Measurements from ENCODE around the gene PSMC3IP.

The PSMC3IP gene

GRCh38 chr17:42607769-42608168, 30.2 kb upstream of the PSMC3IP start:
- Histone ChIP-seq H3K36me3 (replicated peaks in 1 of 2; ENCODE audit: control insufficient read depth in 2 of 2, insufficient read depth in 2 of 2, low read length in 2 of 2) (peaks cover 10 to 31% of the 10 kb centered on the region in 2 donors), H2AK5ac (ENCODE audit: low read depth, low read length) (no peak overlapping the region), H3K4ac (ENCODE audit: low read length) (no peak overlapping the region), H3K27me3 (ENCODE audit: control insufficient read depth in 3 of 3, insufficient read depth in 3 of 3, low read depth in 1 of 3, low read length in 3 of 3) (no peaks in the 10 kb centered on the region), H3K9ac (ENCODE audit: low read depth, low read length, poor library complexity) (no peak overlapping the region), H3K18ac (ENCODE audit: low read length) (no peak overlapping the region), H3K27ac (replicated peaks; ENCODE audit: low read length) (no peak overlapping the region), H2AFZ (ENCODE audit: low read length) (no peak overlapping the region), H4K8ac (ENCODE audit: low read depth, low read length) (no peak overlapping the region), H3K4me2 (ENCODE audit: insufficient read depth, low read length, poor library complexity, severe bottlenecking) (no peak overlapping the region), H2BK120ac (ENCODE audit: low read depth, low read length) (no peak overlapping the region), H2BK12ac (ENCODE audit: low read length) (no peak overlapping the region), H4K91ac (ENCODE audit: low read depth, low read length, poor library complexity) (no peak overlapping the region), H3K23ac (ENCODE audit: low read depth, low read length, poor library complexity) (no peak overlapping the region), H3K9me3 (replicated peaks in 1 of 2; ENCODE audit: control insufficient read depth in 2 of 2, insufficient read depth in 1 of 2, low read depth in 1 of 2, low read length in 2 of 2) (no peaks in the 10 kb centered on the region), H3K79me1 (ENCODE audit: low read depth, low read length) (peaks cover 10% of the 10 kb centered on the region), H3K4me3 (ENCODE audit: low read length in 2 of 2) (peak overlapping the region in 1 of 2 donors; percentile 98), H3K4me1 (ENCODE audit: control insufficient read depth in 2 of 2, insufficient read depth in 1 of 2, low read depth in 1 of 2, low read length in 2 of 2) (peaks cover 7 to 11% of the 10 kb centered on the region in 2 donors), H2BK15ac (ENCODE audit: low read length) (no peak overlapping the region), H2BK5ac (ENCODE audit: low read length) (no peak overlapping the region), H3K14ac (ENCODE audit: low read length) (no peak overlapping the region)
- no peak for DNase-seq (ENCODE audit: low spot score)
- WGBS, 2 donors (ENCODE audit: extremely low coverage in 2 of 2, insufficient read length in 2 of 2, insufficient replicate concordance in 1 of 2), result no CpG with 5 or more reads among the region's 3 CpGs

GRCh38 chr17:42603318-42603717, 25.8 kb upstream of the PSMC3IP start:
- no peak for DNase-seq (ENCODE audit: low spot score)
- no peak overlapping the region for H2BK120ac ChIP-seq (ENCODE audit: low read depth, low read length)
- H3K23ac ChIP-seq (ENCODE audit: low read depth, low read length, poor library complexity), result no peak overlapping the region
- H2BK5ac ChIP-seq (ENCODE audit: low read length), result no peak overlapping the region
- H3K4ac ChIP-seq (ENCODE audit: low read length), result no peak overlapping the region
- H3K9ac ChIP-seq (ENCODE audit: low read depth, low read length, poor library complexity), result no peak overlapping the region
- H3K4me1 ChIP-seq (ENCODE audit: control insufficient read depth in 2 of 2, insufficient read depth in 1 of 2, low read depth in 1 of 2, low read length in 2 of 2), result peaks cover 3 to 6% of the 10 kb centered on the region in 2 donors
- H2BK15ac ChIP-seq (ENCODE audit: low read length), result no peak overlapping the region
- no peaks in the 10 kb centered on the region for H3K9me3 ChIP-seq (replicated peaks in 1 of 2; ENCODE audit: control insufficient read depth in 2 of 2, insufficient read depth in 1 of 2, low read depth in 1 of 2, low read length in 2 of 2)
- H3K4me2 ChIP-seq (ENCODE audit: insufficient read depth, low read length, poor library complexity, severe bottlenecking), result no peak overlapping the region
- H2AFZ ChIP-seq (ENCODE audit: low read length), result no peak overlapping the region
- no CpG with 5 or more reads among the region's 7 CpGs for WGBS, 2 donors (ENCODE audit: extremely low coverage in 2 of 2, insufficient read length in 2 of 2, insufficient replicate concordance in 1 of 2)
- peaks cover 0 to 17% of the 10 kb centered on the region in 2 donors for H3K36me3 ChIP-seq (replicated peaks in 1 of 2; ENCODE audit: control insufficient read depth in 2 of 2, insufficient read depth in 2 of 2, low read length in 2 of 2)
- H2BK12ac ChIP-seq (ENCODE audit: low read length), result no peak overlapping the region
- no peak overlapping the region for H3K27ac ChIP-seq (replicated peaks; ENCODE audit: low read length)
- H3K79me1 ChIP-seq (ENCODE audit: low read depth, low read length), result peaks cover 1% of the 10 kb centered on the region
- H3K18ac ChIP-seq (ENCODE audit: low read length), result no peak overlapping the region
- no peak overlapping the region for H4K91ac ChIP-seq (ENCODE audit: low read depth, low read length, poor library complexity)
- H4K8ac ChIP-seq (ENCODE audit: low read depth, low read length), result no peak overlapping the region
- H3K27me3 ChIP-seq (ENCODE audit: control insufficient read depth in 3 of 3, insufficient read depth in 3 of 3, low read depth in 1 of 3, low read length in 3 of 3), result no peaks in the 10 kb centered on the region
- H3K4me3 ChIP-seq (ENCODE audit: low read length in 2 of 2), result no peak overlapping the region
- no peak overlapping the region for H2AK5ac ChIP-seq (ENCODE audit: low read depth, low read length)
- no peak overlapping the region for H3K14ac ChIP-seq (ENCODE audit: low read length)

GRCh38 chr17:42598905-42599304, 21.4 kb upstream of the PSMC3IP start:
- Histone ChIP-seq H3K4me1 (ENCODE audit: control insufficient read depth in 2 of 2, insufficient read depth in 1 of 2, low read depth in 1 of 2, low read length in 2 of 2) (no peaks in the 10 kb centered on the region), H3K14ac (ENCODE audit: low read length) (no peak overlapping the region), H3K36me3 (replicated peaks in 1 of 2; ENCODE audit: control insufficient read depth in 2 of 2, insufficient read depth in 2 of 2, low read length in 2 of 2) (peaks cover 0 to 15% of the 10 kb centered on the region in 2 donors), H2BK12ac (ENCODE audit: low read length) (no peak overlapping the region), H3K23ac (ENCODE audit: low read depth, low read length, poor library complexity) (no peak overlapping the region), H3K27ac (replicated peaks; ENCODE audit: low read length) (no peak overlapping the region), H3K9ac (ENCODE audit: low read depth, low read length, poor library complexity) (no peak overlapping the region), H3K18ac (ENCODE audit: low read length) (no peak overlapping the region), H3K4me2 (ENCODE audit: insufficient read depth, low read length, poor library complexity, severe bottlenecking) (no peak overlapping the region), H2BK120ac (ENCODE audit: low read depth, low read length) (no peak overlapping the region), H3K4ac (ENCODE audit: low read length) (no peak overlapping the region), H3K79me1 (ENCODE audit: low read depth, low read length) (no peaks in the 10 kb centered on the region), H2AK5ac (ENCODE audit: low read depth, low read length) (no peak overlapping the region), H2BK5ac (ENCODE audit: low read length) (no peak overlapping the region), H4K91ac (ENCODE audit: low read depth, low read length, poor library complexity) (no peak overlapping the region), H3K27me3 (ENCODE audit: control insufficient read depth in 3 of 3, insufficient read depth in 3 of 3, low read depth in 1 of 3, low read length in 3 of 3) (no peaks in the 10 kb centered on the region), H2BK15ac (ENCODE audit: low read length) (no peak overlapping the region), H3K4me3 (ENCODE audit: low read length in 2 of 2) (no peak overlapping the region), H3K9me3 (replicated peaks in 1 of 2; ENCODE audit: control insufficient read depth in 2 of 2, insufficient read depth in 1 of 2, low read depth in 1 of 2, low read length in 2 of 2) (no peaks in the 10 kb centered on the region), H4K8ac (ENCODE audit: low read depth, low read length) (no peak overlapping the region), H2AFZ (ENCODE audit: low read length) (no peak overlapping the region)
- no peak for DNase-seq (ENCODE audit: low spot score)
- no CpG with 5 or more reads among the region's 2 CpGs for WGBS, 2 donors (ENCODE audit: extremely low coverage in 2 of 2, insufficient read length in 2 of 2, insufficient replicate concordance in 1 of 2)

GRCh38 chr17:42596386-42596785, 18.9 kb upstream of the PSMC3IP start:
- Histone ChIP-seq H4K91ac (ENCODE audit: low read depth, low read length, poor library complexity) (no peak overlapping the region), H3K36me3 (replicated peaks in 1 of 2; ENCODE audit: control insufficient read depth in 2 of 2, insufficient read depth in 2 of 2, low read length in 2 of 2) (peaks cover 0 to 16% of the 10 kb centered on the region in 2 donors), H2BK5ac (ENCODE audit: low read length) (no peak overlapping the region), H3K4ac (ENCODE audit: low read length) (no peak overlapping the region), H3K9me3 (replicated peaks in 1 of 2; ENCODE audit: control insufficient read depth in 2 of 2, insufficient read depth in 1 of 2, low read depth in 1 of 2, low read length in 2 of 2) (no peaks in the 10 kb centered on the region), H3K9ac (ENCODE audit: low read depth, low read length, poor library complexity) (no peak overlapping the region), H3K4me3 (ENCODE audit: low read length in 2 of 2) (no peak overlapping the region), H2BK15ac (ENCODE audit: low read length) (no peak overlapping the region), H3K4me2 (ENCODE audit: insufficient read depth, low read length, poor library complexity, severe bottlenecking) (no peak overlapping the region), H3K27ac (replicated peaks; ENCODE audit: low read length) (no peak overlapping the region), H3K79me1 (ENCODE audit: low read depth, low read length) (no peaks in the 10 kb centered on the region), H3K23ac (ENCODE audit: low read depth, low read length, poor library complexity) (no peak overlapping the region), H3K27me3 (ENCODE audit: control insufficient read depth in 3 of 3, insufficient read depth in 3 of 3, low read depth in 1 of 3, low read length in 3 of 3) (no peaks in the 10 kb centered on the region), H2AK5ac (ENCODE audit: low read depth, low read length) (no peak overlapping the region), H2BK12ac (ENCODE audit: low read length) (no peak overlapping the region), H3K18ac (ENCODE audit: low read length) (no peak overlapping the region), H2BK120ac (ENCODE audit: low read depth, low read length) (no peak overlapping the region), H2AFZ (ENCODE audit: low read length) (no peak overlapping the region), H4K8ac (ENCODE audit: low read depth, low read length) (no peak overlapping the region), H3K14ac (ENCODE audit: low read length) (no peak overlapping the region), H3K4me1 (ENCODE audit: control insufficient read depth in 2 of 2, insufficient read depth in 1 of 2, low read depth in 1 of 2, low read length in 2 of 2) (no peaks in the 10 kb centered on the region)
- no CpG with 5 or more reads among the region's 3 CpGs for WGBS, 2 donors (ENCODE audit: extremely low coverage in 2 of 2, insufficient read length in 2 of 2, insufficient replicate concordance in 1 of 2)
- no peak for DNase-seq (ENCODE audit: low spot score)
